Thyroid gland (tissue), 4 donors: ENCODE results near the gene PC.

Source experiments
- CTCF ChIP-seq, 6 experiments: fragments of 200-600 bp in 3 of 6; fragments of 450-650 bp in 3 of 6; sonication (generic) in 3 of 6; IDR thresholded peaks; one replicate each; pipeline ENCODE4 v1.5.1; 2016 to 2019; ENCODE audit warnings: antibody characterized with exemption in 6 of 6, mild to moderate bottlenecking in 2 of 6, inconsistent platforms in 1 of 6, moderate library complexity in 1 of 6
- POLR2A ChIP-seq, 2 donors: fragments of 450-650 bp; IDR thresholded peaks; one replicate each; pipeline ENCODE4 v1.6.1; 2017; ENCODE audit warnings: antibody characterized with exemption in 2 of 2, mild to moderate bottlenecking in 2 of 2, moderate library complexity in 1 of 2

- TF ChIP-seq CTCF (IDR thresholded peaks at IDR 0.05): no peak
- no peak for TF ChIP-seq POLR2A (IDR thresholded peaks at IDR 0.05)
Measured at GRCh38 chr11:66861774-66862558, 96.2 kb downstream of the PC start.
